Islet of Langerhans (tissue), 1 donor: ENCODE measurements around the gene BCL2L11.

ENCODE experiments used
- FAIRE-seq: peaks from one replicate; lab custom pipeline; 2011; peaks lifted over from hg19 to GRCh38; lab: Jason Lieb, UNC

The BCL2L11 gene

GRCh38 chr2:111117598-111118480 is 2.9 kb upstream of the BCL2L11 start:
- FAIRE-seq = no peak

- FAIRE-seq = no peak
Observed at GRCh38 chr2:111118481-111118980, 2.2 kb upstream of the BCL2L11 start.

- FAIRE-seq = no peak
Observed at GRCh38 chr2:111118981-111119821, 1.5 kb upstream of the BCL2L11 start.

DNA sequence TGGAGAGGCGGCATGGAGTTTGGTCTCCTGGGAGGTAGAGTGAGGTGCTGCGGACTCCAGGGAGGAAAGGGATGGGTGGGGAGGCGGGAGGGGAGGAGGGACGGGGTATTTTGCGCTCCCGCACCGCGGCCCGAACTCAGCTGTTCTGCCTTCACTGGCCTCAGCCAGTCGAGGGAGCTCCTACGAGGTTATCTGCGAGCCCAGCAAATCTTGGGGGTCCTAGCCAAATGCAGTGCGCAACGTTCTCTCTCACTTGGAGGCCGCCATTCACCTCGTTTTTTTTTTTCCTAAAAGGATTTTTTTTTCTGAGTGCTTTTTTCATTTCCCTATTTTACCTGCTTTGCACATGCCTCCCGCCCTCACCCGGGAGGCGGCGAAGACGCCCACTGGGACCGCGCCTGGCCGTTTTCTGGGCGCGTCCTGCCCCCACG is 877 bp upstream of the BCL2L11 start:
- FAIRE-seq = no peak

GRCh38 chr2:111121028-111121827 is 514 bp downstream of the BCL2L11 start:
- FAIRE-seq = no peak

DNA sequence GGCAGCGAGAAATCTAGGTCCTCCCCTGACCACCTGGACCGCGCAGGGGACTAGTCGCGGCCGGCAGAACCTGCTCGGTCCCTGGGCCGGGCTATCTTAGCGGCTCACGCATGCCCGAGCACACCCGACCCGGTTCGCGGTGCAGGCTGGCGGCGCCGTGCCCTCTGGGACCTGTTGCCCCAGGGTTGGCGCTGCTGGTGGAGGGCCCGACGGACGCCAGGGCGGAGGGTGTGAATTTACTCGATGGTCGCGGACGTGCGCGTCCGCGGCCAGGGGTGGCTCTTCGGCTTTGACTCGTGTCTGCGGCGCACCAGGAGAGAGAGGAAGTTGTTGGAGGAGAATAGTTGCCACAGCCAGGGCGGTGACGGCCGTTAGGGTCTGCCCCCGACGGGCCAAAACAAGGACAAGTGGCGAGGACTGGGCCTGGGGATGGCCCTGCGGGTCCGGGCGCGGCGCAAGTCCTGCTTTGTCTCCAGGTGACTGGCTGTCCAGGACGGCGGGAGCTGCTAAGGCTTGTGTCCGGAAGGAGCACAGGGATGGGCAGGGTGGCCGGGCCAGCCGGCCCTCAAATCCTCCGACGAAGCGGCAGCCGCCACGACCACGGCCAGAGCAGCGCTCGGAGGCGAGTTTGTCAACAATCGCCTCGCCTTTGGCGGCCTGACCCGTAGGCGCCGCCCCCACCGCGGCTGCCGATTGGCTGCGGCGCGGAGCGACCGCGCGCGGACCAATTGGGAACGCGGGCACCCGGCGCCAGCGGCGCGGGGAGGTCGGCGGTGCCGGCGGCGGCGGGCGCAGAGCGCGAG is 1.3 kb downstream of the BCL2L11 start:
- FAIRE-seq = no peak

- FAIRE-seq = no peak
Observed at GRCh38 chr2:111122631-111123421, 2.1 kb downstream of the BCL2L11 start.

DNA sequence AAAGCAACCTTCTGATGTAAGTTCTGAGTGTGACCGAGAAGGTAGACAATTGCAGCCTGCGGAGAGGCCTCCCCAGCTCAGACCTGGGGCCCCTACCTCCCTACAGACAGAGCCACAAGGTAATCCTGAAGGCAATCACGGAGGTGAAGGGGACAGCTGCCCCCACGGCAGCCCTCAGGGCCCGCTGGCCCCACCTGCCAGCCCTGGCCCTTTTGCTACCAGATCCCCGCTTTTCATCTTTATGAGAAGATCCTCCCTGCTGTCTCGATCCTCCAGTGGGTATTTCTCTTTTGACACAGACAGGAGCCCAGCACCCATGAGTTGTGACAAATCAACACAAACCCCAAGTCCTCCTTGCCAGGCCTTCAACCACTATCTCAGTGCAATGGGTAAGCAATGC is 3.0 kb downstream of the BCL2L11 start:
- FAIRE-seq = no peak

- no peak for FAIRE-seq
Observed at GRCh38 chr2:111126581-111126980, 5.9 kb downstream of the BCL2L11 start.

- FAIRE-seq = no peak
Observed at GRCh38 chr2:111127351-111127750, 6.6 kb downstream of the BCL2L11 start.

DNA sequence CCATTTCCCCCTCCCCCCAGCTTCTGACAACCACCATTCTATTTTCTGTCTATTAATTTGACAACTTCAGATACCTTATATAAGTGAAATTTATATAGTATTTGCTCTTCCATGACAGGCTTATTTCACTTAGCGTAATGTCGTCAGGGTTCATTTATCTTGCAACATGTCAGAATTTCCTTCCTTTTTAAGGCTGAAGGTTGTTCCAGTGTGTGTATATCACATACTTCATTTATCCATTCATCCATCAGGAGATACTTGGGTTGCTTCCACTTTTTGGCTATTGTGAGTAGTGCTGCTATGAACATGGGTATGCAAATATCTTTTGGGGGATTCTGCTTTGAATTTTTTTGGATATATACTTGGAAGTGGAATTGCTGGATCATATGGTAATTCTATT is 7.4 kb downstream of the BCL2L11 start:
- no peak for FAIRE-seq

- FAIRE-seq = no peak
Observed at GRCh38 chr2:111133603-111134002, 12.9 kb downstream of the BCL2L11 start.

DNA sequence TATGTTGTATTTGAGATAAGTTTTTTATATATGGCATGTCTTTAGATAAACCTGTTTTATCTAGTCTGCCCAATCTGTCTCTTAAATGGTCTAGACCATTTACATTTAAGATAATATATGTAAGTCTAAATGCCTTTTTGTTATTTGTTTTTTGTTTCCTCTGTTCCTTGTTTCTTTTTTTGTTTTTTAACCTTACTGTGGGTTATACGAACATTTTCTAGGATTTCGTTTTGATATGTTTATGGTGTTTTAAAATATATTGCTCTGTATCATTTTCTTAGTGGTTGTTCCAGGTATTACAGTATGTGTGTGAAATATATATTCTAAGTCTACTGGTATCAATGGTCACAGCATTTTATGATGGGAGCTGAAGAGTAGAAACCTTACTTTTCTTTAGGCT is 13.3 kb downstream of the BCL2L11 start:
- FAIRE-seq = peak; percentile 47

GRCh38 chr2:111135237-111135909 is 14.7 kb downstream of the BCL2L11 start:
- FAIRE-seq = no peak

DNA sequence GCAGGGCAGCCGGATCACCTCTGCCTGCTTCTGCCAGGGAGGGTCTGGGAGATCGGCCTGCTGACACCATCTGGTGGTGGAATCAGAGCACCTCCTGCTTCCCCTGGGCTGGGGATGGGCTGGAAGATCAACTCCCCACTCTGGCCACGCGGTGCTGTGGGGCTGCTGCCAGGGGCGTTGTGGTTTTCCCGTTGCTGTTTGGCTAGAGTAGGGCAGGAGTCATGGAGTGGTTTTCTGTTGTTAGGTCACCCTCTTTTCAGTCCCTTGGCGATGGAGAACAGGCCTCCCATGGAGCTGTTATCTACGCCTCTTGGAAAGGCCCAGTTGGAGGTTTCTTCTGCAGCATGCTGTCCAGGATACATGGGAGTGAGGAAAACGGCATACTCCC is 15.2 kb downstream of the BCL2L11 start:
- no peak for FAIRE-seq

DNA sequence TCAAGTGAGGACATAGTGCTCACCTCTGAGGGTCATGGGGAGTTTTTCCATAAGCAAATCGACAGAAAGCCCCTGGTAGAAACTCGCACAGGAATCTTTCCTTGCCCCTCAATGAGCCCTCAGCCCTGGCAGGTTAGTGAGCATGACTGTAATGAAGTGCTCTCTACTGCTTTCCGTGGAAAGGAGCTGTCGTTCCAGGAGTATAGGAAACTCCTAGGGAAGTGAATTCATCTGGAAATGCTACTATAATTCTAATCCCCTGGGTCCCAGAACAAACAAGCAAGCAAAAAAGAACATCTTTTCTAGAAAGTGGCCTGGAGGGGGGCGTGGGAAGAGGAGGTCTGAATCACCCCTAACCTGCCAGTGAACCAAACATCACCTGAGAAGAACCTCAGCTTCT is 18.1 kb downstream of the BCL2L11 start:
- FAIRE-seq = no peak

GRCh38 chr2:111139637-111140317 is 19.1 kb downstream of the BCL2L11 start:
- no peak for FAIRE-seq

DNA sequence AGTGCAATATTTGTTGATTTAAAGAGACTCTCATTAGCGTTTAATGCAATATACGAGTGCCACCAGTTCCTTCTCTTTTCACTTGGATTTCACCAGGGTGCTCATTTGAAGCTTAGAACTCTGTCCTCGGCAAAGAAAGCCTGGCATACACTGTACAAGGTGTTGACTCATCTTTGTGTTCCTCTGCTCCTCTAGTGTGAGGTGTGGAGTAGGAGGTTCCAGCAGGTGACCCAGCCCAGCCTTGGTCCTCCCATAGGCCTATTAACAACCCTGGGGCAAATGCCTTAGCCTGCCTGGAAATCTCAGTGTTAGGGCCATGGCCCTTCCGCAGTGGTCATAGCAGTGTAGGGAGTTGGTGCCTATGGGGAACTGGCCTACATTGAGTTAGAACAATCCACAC is 20.1 kb downstream of the BCL2L11 start:
- no peak for FAIRE-seq

- no peak for FAIRE-seq
Observed at GRCh38 chr2:111142101-111142500, 21.4 kb downstream of the BCL2L11 start.
